ENCODE data around the gene SPOCD1.

- TF ChIP-seq TEAD4 (IDR thresholded peaks at IDR 0.05) (no peak), EP300 (IDR thresholded peaks at IDR 0.05; ENCODE audit: borderline replicate concordance) (no peak), CEBPB (IDR thresholded peaks at IDR 0.05) (no peak), YY1 (IDR thresholded peaks at IDR 0.05; ENCODE audit: low read depth) (no peak), FOXM1 (IDR thresholded peaks at IDR 0.05; ENCODE audit: borderline replicate concordance, low read depth) (no peak), USF1 (IDR thresholded peaks at IDR 0.05) (no peak), TAF1 (IDR thresholded peaks at IDR 0.05; ENCODE audit: low read depth) (no peak), TCF12 (IDR thresholded peaks at IDR 0.05; ENCODE audit: low read depth) (no peak)
These were observed 29.9 kb downstream of the SPOCD1 start for GRCh38 chr1:31785947-31786290.

All from Ishikawa (cell line).